SK-N-SH treated with all-trans-retinoic acid at 6 μM for 48 hours (cell line): ENCODE data around the gene CFAP161.

Experiments used
- ATAC-seq: fragments of 200-7000 bp; cut with Tn5 transposase; 3 replicates; pipeline ENCODE4 v1.9.1; 2020; ENCODE audit warnings: mild to moderate bottlenecking, moderate library complexity
- ARNTL ChIP-seq: fragments of 450-650 bp; formaldehyde crosslinking; IDR thresholded peaks from 2 replicates; pipeline ENCODE4 v1.5.0; 2020; ENCODE audit warnings: low read depth, mild to moderate bottlenecking, moderate library complexity, borderline replicate concordance
- BACH2 ChIP-seq: fragments of 250-450 bp; sonication (Bioruptor Pico); IDR thresholded peaks from 2 replicates; pipeline ENCODE4 v1.9.0; 2021; ENCODE audit warnings: mild to moderate bottlenecking, borderline replicate concordance
- CREB5 ChIP-seq: fragments of 250-450 bp; sonication (Bioruptor Pico); IDR thresholded peaks from 2 replicates; pipeline ENCODE4 v1.5.1; 2020; ENCODE audit warnings: low read depth, mild to moderate bottlenecking, moderate library complexity
- CSDC2 ChIP-seq: fragments of 250-450 bp; sonication (Bioruptor Pico); IDR thresholded peaks from 2 replicates; pipeline ENCODE4 v1.5.0; 2020; ENCODE audit warnings: mild to moderate bottlenecking, moderate library complexity
- ESRRG ChIP-seq: fragments of 250-450 bp; sonication (Bioruptor Pico); IDR thresholded peaks from 2 replicates; pipeline ENCODE4 v1.6.1; 2021; ENCODE audit warnings: mild to moderate bottlenecking
- GLIS3 ChIP-seq: fragments of 250-450 bp; sonication (Bioruptor Pico); IDR thresholded peaks from 2 replicates; pipeline ENCODE4 v1.5.0; 2020; ENCODE audit warnings: mild to moderate bottlenecking, moderate library complexity
- ISL1 ChIP-seq: fragments of 250-450 bp; sonication (Bioruptor Pico); IDR thresholded peaks from 2 replicates; pipeline ENCODE4 v2.1.2; 2022; ENCODE audit warnings: mild to moderate bottlenecking, moderate library complexity
- PATZ1 ChIP-seq: fragments of 250-450 bp; sonication (Bioruptor Pico); IDR thresholded peaks from 2 replicates; pipeline ENCODE4 v1.8.0; 2020; ENCODE audit warnings: mild to moderate bottlenecking, moderate library complexity, borderline replicate concordance
- POU6F1 ChIP-seq: fragments of 250-450 bp; sonication (Bioruptor Pico); IDR thresholded peaks from 2 replicates; pipeline ENCODE4 v1.8.0; 2021; ENCODE audit warnings: low read depth, mild to moderate bottlenecking, moderate library complexity, borderline replicate concordance
- PPARA ChIP-seq: fragments of 250-450 bp; sonication (Bioruptor Pico); IDR thresholded peaks from 2 replicates; pipeline ENCODE4 v1.5.0; 2020; ENCODE audit warnings: mild to moderate bottlenecking, borderline replicate concordance
- RARB ChIP-seq: fragments of 250-450 bp; sonication (Bioruptor Pico); IDR thresholded peaks from 2 replicates; pipeline ENCODE4 v1.8.0; 2021; ENCODE audit warnings: mild to moderate bottlenecking, moderate library complexity
- TCF4 ChIP-seq: fragments of 250-450 bp; sonication (Bioruptor Pico); IDR thresholded peaks from 2 replicates; pipeline ENCODE4 v1.8.0; 2021; ENCODE audit warnings: mild to moderate bottlenecking, moderate library complexity, borderline replicate concordance
- TSHZ2 ChIP-seq: fragments of 250-450 bp; sonication (Bioruptor Pico); IDR thresholded peaks from 2 replicates; pipeline ENCODE4 v1.5.0; 2020; ENCODE audit warnings: mild to moderate bottlenecking, moderate library complexity
- ZC3H10 ChIP-seq: fragments of 250-450 bp; sonication (Bioruptor Pico); IDR thresholded peaks from 2 replicates; pipeline ENCODE4 v1.5.1; 2021; ENCODE audit warnings: mild to moderate bottlenecking, moderate library complexity
- ZFP3 ChIP-seq: fragments of 250-450 bp; sonication (Bioruptor Pico); IDR thresholded peaks from 2 replicates; pipeline ENCODE4 v1.5.0; 2020; ENCODE audit warnings: mild to moderate bottlenecking, moderate library complexity
- ZFP30 ChIP-seq: fragments of 450-650 bp; formaldehyde crosslinking; IDR thresholded peaks from 2 replicates; pipeline ENCODE4 v1.5.0; 2022; ENCODE audit warnings: mild to moderate bottlenecking, moderate library complexity
- ZNF565 ChIP-seq: fragments of 450-650 bp; formaldehyde crosslinking; conservative IDR thresholded peaks from 2 replicates; pipeline ENCODE4 v1.5.0; 2020; ENCODE audit warnings: low read depth, mild to moderate bottlenecking, moderate library complexity
- ZNF70 ChIP-seq: fragments of 450-650 bp; formaldehyde crosslinking; IDR thresholded peaks from 2 replicates; pipeline ENCODE4 v1.5.0; 2020; ENCODE audit warnings: mild to moderate bottlenecking, moderate library complexity
- ZNF8 ChIP-seq: fragments of 450-650 bp; formaldehyde crosslinking; IDR thresholded peaks from 2 replicates; pipeline ENCODE4 v1.5.0; 2020; ENCODE audit warnings: mild to moderate bottlenecking, moderate library complexity
- TF ChIP-seq, protein P1 (sequence below): fragments of 250-450 bp; sonication (Bioruptor Pico); IDR thresholded peaks from 2 replicates; pipeline ENCODE4 v1.5.1; 2021; ENCODE audit warnings: mild to moderate bottlenecking, moderate library complexity

Gene CFAP161

GRCh38 chr15:81101894-81102815, 31.9 kb upstream of the CFAP161 start:
- no peak for ATAC-seq
- TF ChIP-seq CREB5 (CRISPR knock-in tag) (no peak), CSDC2 (CRISPR knock-in tag) (no peak), ZNF8 (no peak), ZNF565 (CRISPR knock-in tag) (no peak), ZC3H10 (no peak), ZFP3 (no peak), BACH2 (no peak), ZFP30 (CRISPR knock-in tag) (no peak), ESRRG (CRISPR knock-in tag) (no peak), PPARA (CRISPR knock-in tag) (no peak), PATZ1 (CRISPR knock-in tag) (no peak)
- TF ChIP-seq, protein P1, sequence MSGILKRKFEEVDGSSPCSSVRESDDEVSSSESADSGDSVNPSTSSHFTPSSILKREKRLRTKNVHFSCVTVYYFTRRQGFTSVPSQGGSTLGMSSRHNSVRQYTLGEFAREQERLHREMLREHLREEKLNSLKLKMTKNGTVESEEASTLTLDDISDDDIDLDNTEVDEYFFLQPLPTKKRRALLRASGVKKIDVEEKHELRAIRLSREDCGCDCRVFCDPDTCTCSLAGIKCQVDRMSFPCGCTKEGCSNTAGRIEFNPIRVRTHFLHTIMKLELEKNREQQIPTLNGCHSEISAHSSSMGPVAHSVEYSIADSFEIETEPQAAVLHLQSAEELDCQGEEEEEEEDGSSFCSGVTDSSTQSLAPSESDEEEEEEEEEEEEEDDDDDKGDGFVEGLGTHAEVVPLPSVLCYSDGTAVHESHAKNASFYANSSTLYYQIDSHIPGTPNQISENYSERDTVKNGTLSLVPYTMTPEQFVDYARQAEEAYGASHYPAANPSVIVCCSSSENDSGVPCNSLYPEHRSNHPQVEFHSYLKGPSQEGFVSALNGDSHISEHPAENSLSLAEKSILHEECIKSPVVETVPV (CRISPR knock-in tag) = no peak

DNA sequence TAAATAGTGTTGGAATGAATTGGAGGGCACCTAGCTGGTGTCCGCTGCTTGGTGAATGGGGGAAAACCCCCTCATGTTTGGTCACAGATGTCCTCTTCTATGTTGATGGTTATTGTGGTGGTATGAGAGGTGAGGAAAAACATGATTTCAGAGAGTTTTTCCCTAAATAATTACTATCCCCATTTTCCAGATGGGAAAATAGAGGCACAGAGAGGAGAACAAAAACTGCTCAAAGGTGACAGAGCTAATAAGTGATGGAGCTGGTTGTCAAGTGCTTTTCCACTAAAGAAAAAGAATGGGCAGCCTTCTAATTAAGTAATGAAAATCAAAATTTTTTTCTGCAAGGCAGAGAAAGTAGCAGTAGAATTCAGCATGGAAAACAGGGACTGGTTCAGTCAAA, 30.2 kb upstream of the CFAP161 start:
- no peak for ATAC-seq
- TF ChIP-seq ZNF70 (CRISPR knock-in tag) (no peak), BACH2 (no peak), ZFP30 (CRISPR knock-in tag) (no peak), ISL1 (CRISPR knock-in tag) (no peak), TCF4 (CRISPR knock-in tag) (no peak), ARNTL (no peak), TSHZ2 (CRISPR knock-in tag) (no peak), ZNF8 (no peak), CREB5 (CRISPR knock-in tag) (no peak), GLIS3 (CRISPR knock-in tag) (no peak), CSDC2 (CRISPR knock-in tag) (no peak), RARB (CRISPR knock-in tag) (no peak), POU6F1 (CRISPR knock-in tag) (no peak), ESRRG (CRISPR knock-in tag) (no peak), ZNF565 (CRISPR knock-in tag) (no peak)
- TF ChIP-seq, protein P1 (CRISPR knock-in tag) = no peak
